SK-N-SH treated with all-trans-retinoic acid at 6 μM for 48 hours (cell line): ENCODE measurements around the gene BRME1.

Experiments used
- CSDC2 ChIP-seq: fragments of 250-450 bp; sonication (Bioruptor Pico); IDR thresholded peaks from 2 replicates; pipeline ENCODE4 v1.5.0; 2020; ENCODE audit warnings: mild to moderate bottlenecking, moderate library complexity
- GLIS3 ChIP-seq: fragments of 250-450 bp; sonication (Bioruptor Pico); IDR thresholded peaks from 2 replicates; pipeline ENCODE4 v1.5.0; 2020; ENCODE audit warnings: mild to moderate bottlenecking, moderate library complexity
- RARB ChIP-seq: fragments of 250-450 bp; sonication (Bioruptor Pico); IDR thresholded peaks from 2 replicates; pipeline ENCODE4 v1.8.0; 2021; ENCODE audit warnings: mild to moderate bottlenecking, moderate library complexity
- ZNF8 ChIP-seq: fragments of 450-650 bp; formaldehyde crosslinking; IDR thresholded peaks from 2 replicates; pipeline ENCODE4 v1.5.0; 2020; ENCODE audit warnings: mild to moderate bottlenecking, moderate library complexity
- TF ChIP-seq, protein P1 (sequence below): fragments of 250-450 bp; sonication (Bioruptor Pico); IDR thresholded peaks from 2 replicates; pipeline ENCODE4 v1.8.0; 2021; ENCODE audit warnings: low read depth, mild to moderate bottlenecking, moderate library complexity, borderline replicate concordance

DNA sequence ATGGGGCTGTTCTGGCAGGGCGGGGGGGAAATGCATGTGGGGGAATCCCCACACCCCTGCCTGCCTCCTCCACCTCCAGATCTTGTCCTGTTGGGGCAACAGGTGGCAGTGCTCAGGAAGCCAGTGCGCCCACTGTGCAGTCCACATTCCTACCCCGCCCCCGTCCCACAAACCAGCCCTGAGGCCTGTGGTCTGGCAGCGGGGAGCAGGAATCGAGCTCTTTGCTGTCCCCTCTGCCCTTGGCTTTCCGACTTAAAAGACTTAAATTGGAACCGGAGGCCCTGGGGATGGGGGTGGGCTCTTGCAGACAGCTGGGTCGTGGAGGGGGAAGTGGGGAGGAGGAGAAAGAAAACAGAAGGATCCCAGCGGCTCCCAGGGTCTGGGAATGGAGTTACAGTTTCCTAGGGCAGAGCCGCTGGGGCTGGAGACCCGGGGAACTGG is 24.6 kb downstream of the BRME1 start:
- no peak for TF ChIP-seq ZNF8
- TF ChIP-seq, protein P1, sequence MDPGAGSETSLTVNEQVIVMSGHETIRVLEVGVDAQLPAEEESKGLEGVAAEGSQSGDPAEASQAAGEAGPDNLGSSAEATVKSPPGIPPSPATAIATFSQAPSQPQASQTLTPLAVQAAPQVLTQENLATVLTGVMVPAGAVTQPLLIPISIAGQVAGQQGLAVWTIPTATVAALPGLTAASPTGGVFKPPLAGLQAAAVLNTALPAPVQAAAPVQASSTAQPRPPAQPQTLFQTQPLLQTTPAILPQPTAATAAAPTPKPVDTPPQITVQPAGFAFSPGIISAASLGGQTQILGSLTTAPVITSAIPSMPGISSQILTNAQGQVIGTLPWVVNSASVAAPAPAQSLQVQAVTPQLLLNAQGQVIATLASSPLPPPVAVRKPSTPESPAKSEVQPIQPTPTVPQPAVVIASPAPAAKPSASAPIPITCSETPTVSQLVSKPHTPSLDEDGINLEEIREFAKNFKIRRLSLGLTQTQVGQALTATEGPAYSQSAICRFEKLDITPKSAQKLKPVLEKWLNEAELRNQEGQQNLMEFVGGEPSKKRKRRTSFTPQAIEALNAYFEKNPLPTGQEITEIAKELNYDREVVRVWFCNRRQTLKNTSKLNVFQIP (CRISPR knock-in tag) = no peak
- TF ChIP-seq GLIS3 (CRISPR knock-in tag) = no peak
- no peak for TF ChIP-seq CSDC2 (CRISPR knock-in tag)
- TF ChIP-seq RARB = no peak
